Measurements from ENCODE around the gene ZNF529. TPM values are rescaled to one million over a fixed set of nuclear protein-coding genes. Genes with fewer than 3 reads are reported as not detected.

The ZNF529 gene
- polyA plus RNA-seq, 2 of the 4 experiments (the other 2 are of a cell fraction): 3.1 to 7.0 TPM

- DNase-seq (ENCODE audit: low read depth in 1 of 2, low spot score in 1 of 2) (peak in 1 of 2 experiments; percentile 50), ATAC-seq (no peak), FAIRE-seq (peak; percentile 100)
- POLR2A ChIA-PET: no interaction called here
- WGBS (ENCODE audit: missing lambda C conversion rate): 75% methylated on average over 5 of the region's 5 CpGs
- Histone ChIP-seq H3K4me3 (no peak overlapping the region), H3K4me1 (no peaks in the 10 kb centered on the region), H3K27ac (no peak overlapping the region), H3K4me2 (no peak overlapping the region), H3K9me3 (peaks cover 100% of the 10 kb centered on the region)
- 0 out of 2 replicates have a peak, but pooled peaks have one; percentile 40 for TF ChIP-seq KDM1A (IDR thresholded peaks at IDR 0.05; ENCODE audit: low read depth)
- no peak for TF ChIP-seq CBX8 (IDR thresholded peaks at IDR 0.05)
- no peak for TF ChIP-seq FOSB (CRISPR knock-in tag; IDR thresholded peaks at IDR 0.05)
- TF ChIP-seq FOSL2 (IDR thresholded peaks at IDR 0.05): no peak
- TF ChIP-seq FOSL2 (CRISPR knock-in tag; IDR thresholded peaks at IDR 0.05): no peak; the same call in 1 of the 2 replicates
- TF ChIP-seq NR3C1 (IDR thresholded peaks at IDR 0.05): no peak
- TF ChIP-seq, protein P1, sequence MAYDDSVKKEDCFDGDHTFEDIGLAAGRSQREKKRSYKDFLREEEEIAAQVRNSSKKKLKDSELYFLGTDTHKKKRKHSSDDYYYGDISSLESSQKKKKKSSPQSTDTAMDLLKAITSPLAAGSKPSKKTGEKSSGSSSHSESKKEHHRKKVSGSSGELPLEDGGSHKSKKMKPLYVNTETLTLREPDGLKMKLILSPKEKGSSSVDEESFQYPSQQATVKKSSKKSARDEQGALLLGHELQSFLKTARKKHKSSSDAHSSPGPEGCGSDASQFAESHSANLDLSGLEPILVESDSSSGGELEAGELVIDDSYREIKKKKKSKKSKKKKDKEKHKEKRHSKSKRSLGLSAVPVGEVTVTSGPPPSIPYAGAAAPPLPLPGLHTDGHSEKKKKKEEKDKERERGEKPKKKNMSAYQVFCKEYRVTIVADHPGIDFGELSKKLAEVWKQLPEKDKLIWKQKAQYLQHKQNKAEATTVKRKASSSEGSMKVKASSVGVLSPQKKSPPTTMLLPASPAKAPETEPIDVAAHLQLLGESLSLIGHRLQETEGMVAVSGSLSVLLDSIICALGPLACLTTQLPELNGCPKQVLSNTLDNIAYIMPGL (CRISPR knock-in tag; IDR thresholded peaks at IDR 0.05; ENCODE audit: borderline replicate concordance): 0 out of 2 replicates have a peak, but pooled peaks have one; percentile 38
- TF ChIP-seq POLR2AphosphoS2 (conservative IDR thresholded peaks at IDR 0.05; ENCODE audit: low read length): no peak
- peak; percentile 84; the same call in 1 of the 2 replicates for TF ChIP-seq GATA3 (IDR thresholded peaks at IDR 0.05; ENCODE audit: borderline replicate concordance)
- TF ChIP-seq HOXB5 (CRISPR knock-in tag; IDR thresholded peaks at IDR 0.05): no peak
- peak; percentile 41; the same call in 1 of the 2 replicates for TF ChIP-seq HES2 (IDR thresholded peaks at IDR 0.05)
- CTCF ChIA-PET: interaction anchor here (1.2 kb wide), 1 partner anchor 30 kb away, joined by 3 read pairs; no protein-coding TSS in a partner anchor
Measured at GRCh38 chr19:36547001-36547732, 25.9 kb downstream of the ZNF529 start.

- peak overlapping the region; percentile 84 to 87 for H3K27ac ChIP-seq
- CTCF ChIA-PET: interaction anchor here (0.7 to 1.6 kb wide), 6 partner anchors 14 to 401 kb away, joined by 3 to 5 read pairs (median 4); no protein-coding TSS in a partner anchor
Measured at GRCh38 chr19:36528921-36529518, 44.1 kb downstream of the ZNF529 start.

More at GRCh38 chr19:36528921-36529518, 44.1 kb downstream of the ZNF529 start:
- POLR2A ChIA-PET: interaction anchor here (0.6 to 2.5 kb wide), 13 partner anchors 12 to 1250 kb away, joined by 3 to 49 read pairs (median 6); partner anchors contain the start of genes POLR2I, TBCB, ZFP14 and ZNF146
- FAIRE-seq (no peak), ATAC-seq (peak in 1 of 2 experiments; percentile 52; a peak in 3 of 6 replicates), DNase-seq (ENCODE audit: low read depth in 1 of 2, low spot score in 1 of 2) (peak in 1 of 2 experiments; percentile 49)
- Histone ChIP-seq H3K9me3 (peaks cover 80% of the 10 kb centered on the region), H3K4me2 (peak overlapping the region; percentile 61), H3K4me1 (no peaks in the 10 kb centered on the region), H3K4me3 (peak overlapping the region; percentile 62)
- WGBS (ENCODE audit: missing lambda C conversion rate): 31% methylated on average over 12 of the region's 12 CpGs
- TF ChIP-seq ZFP36 (IDR thresholded peaks at IDR 0.05; ENCODE audit: borderline replicate concordance, partially characterized antibody): peak; percentile 5
- TF ChIP-seq, protein P1 (CRISPR knock-in tag; IDR thresholded peaks at IDR 0.05; ENCODE audit: borderline replicate concordance): 0 out of 2 replicates have a peak, but pooled peaks have one; percentile 48
- TF ChIP-seq, protein P2, sequence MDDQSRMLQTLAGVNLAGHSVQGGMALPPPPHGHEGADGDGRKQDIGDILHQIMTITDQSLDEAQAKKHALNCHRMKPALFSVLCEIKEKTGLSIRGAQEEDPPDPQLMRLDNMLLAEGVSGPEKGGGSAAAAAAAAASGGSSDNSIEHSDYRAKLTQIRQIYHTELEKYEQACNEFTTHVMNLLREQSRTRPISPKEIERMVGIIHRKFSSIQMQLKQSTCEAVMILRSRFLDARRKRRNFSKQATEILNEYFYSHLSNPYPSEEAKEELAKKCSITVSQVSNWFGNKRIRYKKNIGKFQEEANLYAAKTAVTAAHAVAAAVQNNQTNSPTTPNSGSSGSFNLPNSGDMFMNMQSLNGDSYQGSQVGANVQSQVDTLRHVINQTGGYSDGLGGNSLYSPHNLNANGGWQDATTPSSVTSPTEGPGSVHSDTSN (IDR thresholded peaks at IDR 0.05): no peak
